Glutamatergic neuron (in vitro differentiated cells): ENCODE data around the gene SIAE. TPM values are rescaled to one million over a fixed set of nuclear protein-coding genes. Genes with fewer than 3 reads are reported as not detected.

Experiments used
- DNase-seq: peaks from one replicate; pipeline ENCODE4 v3.0.0; 2022
- H3K27ac Mint-ChIP-seq: one replicate; pipeline ENCODE4 v1.8.0; 2020; ENCODE audit warnings: mild to moderate bottlenecking, mixed read lengths, inconsistent platforms; ENCODE audit not compliant: unreplicated experiment
- H3K27me3 Mint-ChIP-seq: one replicate; pipeline ENCODE4 v1.8.0; 2020; ENCODE audit warnings: mild to moderate bottlenecking, moderate library complexity, mixed read lengths, inconsistent platforms; ENCODE audit not compliant: unreplicated experiment
- H3K36me3 Mint-ChIP-seq: one replicate; pipeline ENCODE4 v1.8.0; 2020; ENCODE audit warnings: mild to moderate bottlenecking, mixed read lengths, inconsistent platforms; ENCODE audit not compliant: unreplicated experiment
- H3K4me1 Mint-ChIP-seq: one replicate; pipeline ENCODE4 v1.8.0; 2020; ENCODE audit warnings: mild to moderate bottlenecking, low read depth, mixed read lengths, inconsistent platforms; ENCODE audit not compliant: unreplicated experiment
- H3K4me3 Mint-ChIP-seq: one replicate; pipeline ENCODE4 v1.8.0; 2020; ENCODE audit warnings: mild to moderate bottlenecking, mixed read lengths, inconsistent platforms; ENCODE audit not compliant: unreplicated experiment
- H3K9me3 Mint-ChIP-seq: one replicate; pipeline ENCODE4 v1.8.0; 2020; ENCODE audit warnings: mild to moderate bottlenecking, moderate library complexity, mixed read lengths, inconsistent platforms; ENCODE audit not compliant: unreplicated experiment
- CTCF ChIP-seq: fragments of 200-600 bp; sonication (generic); IDR thresholded peaks from one replicate; pipeline ENCODE4 v1.5.0; 2021; ENCODE audit not compliant: partially characterized antibody, unreplicated experiment
- total RNA-seq: library from RNA; stranded (reverse); fragmentation: NEBNext Ultra II Directional; extraction: Animal tissue kit (Norgen Biotek cat#: 25700); gene quantifications from one replicate; pipeline ENCODE4 v1.2.1, GENCODE V29; 2021; ENCODE audit not compliant: unreplicated experiment

Gene SIAE
- total RNA-seq, 1 donor from 2014 or later, result 4.5 TPM

GRCh38 chr11:124700028-124700427 lies 26.5 kb upstream of the SIAE start:
- no peak for DNase-seq
- no peak for TF ChIP-seq CTCF
- no peaks in the 10 kb centered on the region for H3K4me1 Mint-ChIP-seq
- peaks cover 5% of the 10 kb centered on the region for H3K36me3 Mint-ChIP-seq
- H3K27me3 Mint-ChIP-seq, result no peaks in the 10 kb centered on the region
- H3K9me3 Mint-ChIP-seq, result no peaks in the 10 kb centered on the region
- no peak overlapping the region for H3K27ac Mint-ChIP-seq
- H3K4me3 Mint-ChIP-seq, result no peak overlapping the region

DNA sequence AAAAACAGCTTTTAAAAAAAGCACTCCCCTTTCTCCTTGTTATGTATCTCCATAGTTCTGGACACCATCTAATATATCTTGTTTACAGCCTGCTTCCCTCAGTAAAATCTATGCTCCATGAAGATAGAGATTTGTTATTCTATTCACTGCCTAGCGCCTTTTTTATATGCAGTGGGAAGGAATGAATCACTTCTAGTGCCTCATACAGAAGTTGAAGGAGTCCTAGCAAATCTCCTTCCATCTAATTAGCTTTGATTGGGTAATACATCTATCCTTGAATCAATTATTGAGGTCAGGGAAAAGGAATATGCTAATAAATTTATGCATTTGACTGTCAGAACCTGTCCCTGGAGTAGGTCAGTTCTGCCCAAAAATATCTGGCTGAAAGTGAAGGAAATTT lies 26.0 kb upstream of the SIAE start:
- no peak overlapping the region for H3K4me3 Mint-ChIP-seq
- DNase-seq, result no peak
- no peaks in the 10 kb centered on the region for H3K27me3 Mint-ChIP-seq
- no peak for TF ChIP-seq CTCF
- no peaks in the 10 kb centered on the region for H3K9me3 Mint-ChIP-seq
- no peak overlapping the region for H3K27ac Mint-ChIP-seq
- H3K36me3 Mint-ChIP-seq, result peaks cover 5% of the 10 kb centered on the region
- H3K4me1 Mint-ChIP-seq, result no peaks in the 10 kb centered on the region

DNA sequence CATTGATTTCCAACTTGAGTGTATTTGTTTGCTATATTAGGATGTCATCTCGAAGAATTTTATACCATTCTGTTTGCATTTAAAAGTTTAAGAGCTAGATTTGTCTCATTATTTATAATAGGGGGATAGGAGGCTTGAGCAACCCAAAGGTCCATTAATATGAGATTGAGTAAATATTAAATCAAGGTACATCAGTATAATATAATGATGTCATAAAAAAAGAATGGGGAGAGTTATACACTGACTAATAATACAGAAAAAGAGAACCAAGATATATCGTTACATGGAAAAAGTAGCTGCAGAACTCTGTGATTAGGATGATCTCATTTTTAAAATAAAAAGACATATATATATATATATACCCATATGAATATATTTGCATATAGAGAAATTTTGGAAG lies 19.6 kb upstream of the SIAE start:
- TF ChIP-seq CTCF, result no peak
- Mint-ChIP-seq H3K4me3 (no peak overlapping the region), H3K36me3 (no peaks in the 10 kb centered on the region), H3K4me1 (no peaks in the 10 kb centered on the region), H3K9me3 (no peaks in the 10 kb centered on the region), H3K27ac (no peak overlapping the region), H3K27me3 (no peaks in the 10 kb centered on the region)
- DNase-seq, result no peak

- no peak for TF ChIP-seq CTCF
- Mint-ChIP-seq H3K27ac (no peak overlapping the region), H3K27me3 (no peaks in the 10 kb centered on the region), H3K4me1 (no peaks in the 10 kb centered on the region), H3K4me3 (no peak overlapping the region), H3K36me3 (peaks cover 28% of the 10 kb centered on the region), H3K9me3 (peaks cover 7% of the 10 kb centered on the region)
- no peak for DNase-seq
Measured at GRCh38 chr11:124682443-124682842, 8.9 kb upstream of the SIAE start.

DNA sequence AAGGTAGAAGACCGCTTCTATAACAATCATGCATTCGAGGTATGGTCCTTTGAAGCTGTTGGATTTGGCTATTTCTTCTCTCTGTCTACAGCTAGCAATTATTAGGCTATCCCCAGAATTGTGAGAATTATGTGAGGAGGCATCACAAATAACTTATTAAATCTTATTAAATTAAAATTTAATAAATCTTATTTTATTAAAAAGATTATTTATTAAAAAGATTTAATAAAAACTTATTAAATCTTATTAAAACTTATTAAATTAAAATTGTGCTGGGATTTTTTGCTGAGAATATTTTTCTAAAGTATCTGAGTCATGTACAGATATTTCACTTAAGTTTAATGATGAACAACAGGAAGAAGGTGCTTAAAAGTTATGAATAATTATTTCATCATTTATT lies 7.9 kb upstream of the SIAE start:
- Mint-ChIP-seq H3K27ac (no peak overlapping the region), H3K4me3 (no peak overlapping the region), H3K9me3 (peaks cover 7% of the 10 kb centered on the region), H3K36me3 (peaks cover 28% of the 10 kb centered on the region), H3K27me3 (no peaks in the 10 kb centered on the region), H3K4me1 (no peaks in the 10 kb centered on the region)
- DNase-seq, result no peak
- TF ChIP-seq CTCF, result no peak
